ENCODE results near the gene ELMOD3.

DNA sequence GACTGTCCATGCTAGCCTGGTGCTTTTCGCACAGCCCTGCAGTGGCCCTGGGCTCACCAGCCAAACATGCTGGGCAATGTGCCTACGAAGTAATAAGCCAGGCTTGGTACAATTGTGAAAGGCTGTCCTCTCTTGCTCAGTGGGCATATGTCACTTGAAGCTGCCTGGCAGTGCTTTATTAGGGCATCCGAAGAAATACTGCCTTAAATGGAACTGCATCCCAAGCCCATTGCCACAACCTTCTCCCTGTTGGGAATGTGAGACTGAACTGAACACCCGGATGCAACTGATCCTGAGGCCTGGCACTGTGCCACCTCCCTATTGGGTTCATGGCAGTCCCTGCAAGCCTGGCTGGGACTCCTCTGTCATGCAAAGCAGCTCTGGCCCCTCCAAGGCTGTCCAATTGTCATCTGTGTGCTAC, 39.7 kb downstream of the ELMOD3 start:
- TF ChIP-seq, protein P1, sequence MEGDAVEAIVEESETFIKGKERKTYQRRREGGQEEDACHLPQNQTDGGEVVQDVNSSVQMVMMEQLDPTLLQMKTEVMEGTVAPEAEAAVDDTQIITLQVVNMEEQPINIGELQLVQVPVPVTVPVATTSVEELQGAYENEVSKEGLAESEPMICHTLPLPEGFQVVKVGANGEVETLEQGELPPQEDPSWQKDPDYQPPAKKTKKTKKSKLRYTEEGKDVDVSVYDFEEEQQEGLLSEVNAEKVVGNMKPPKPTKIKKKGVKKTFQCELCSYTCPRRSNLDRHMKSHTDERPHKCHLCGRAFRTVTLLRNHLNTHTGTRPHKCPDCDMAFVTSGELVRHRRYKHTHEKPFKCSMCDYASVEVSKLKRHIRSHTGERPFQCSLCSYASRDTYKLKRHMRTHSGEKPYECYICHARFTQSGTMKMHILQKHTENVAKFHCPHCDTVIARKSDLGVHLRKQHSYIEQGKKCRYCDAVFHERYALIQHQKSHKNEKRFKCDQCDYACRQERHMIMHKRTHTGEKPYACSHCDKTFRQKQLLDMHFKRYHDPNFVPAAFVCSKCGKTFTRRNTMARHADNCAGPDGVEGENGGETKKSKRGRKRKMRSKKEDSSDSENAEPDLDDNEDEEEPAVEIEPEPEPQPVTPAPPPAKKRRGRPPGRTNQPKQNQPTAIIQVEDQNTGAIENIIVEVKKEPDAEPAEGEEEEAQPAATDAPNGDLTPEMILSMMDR (conservative IDR thresholded peaks at IDR 0.05; ENCODE audit: low read length) = no peak
- no peak for TF ChIP-seq EZH2phosphoT487 (IDR thresholded peaks at IDR 0.05; ENCODE audit: borderline replicate concordance)
